ENCODE data around the gene FNDC1.

The FNDC1 gene

GRCh38 chr6:159308198-159308597 is 139.0 kb downstream of the FNDC1 start:
- no peak for DNase-seq (ENCODE audit: low spot score)

GRCh38 chr6:159309723-159310122 is 140.5 kb downstream of the FNDC1 start:
- DNase-seq (ENCODE audit: low spot score) = no peak

- no peak for DNase-seq (ENCODE audit: low spot score)
These were observed 142.4 kb downstream of the FNDC1 start for GRCh38 chr6:159311618-159312017.

- DNase-seq (ENCODE audit: low spot score) = no peak
These were observed 143.0 kb downstream of the FNDC1 start for GRCh38 chr6:159312206-159312605.

GRCh38 chr6:159313018-159313417 is 143.8 kb downstream of the FNDC1 start:
- DNase-seq (ENCODE audit: low spot score) = no peak

GRCh38 chr6:159315562-159315961 is 146.4 kb downstream of the FNDC1 start:
- DNase-seq (ENCODE audit: low spot score) = no peak

- DNase-seq (ENCODE audit: low spot score) = no peak
These were observed 148.2 kb downstream of the FNDC1 start for GRCh38 chr6:159317430-159317829.

- DNase-seq (ENCODE audit: low spot score) = no peak
These were observed 152.1 kb downstream of the FNDC1 start for GRCh38 chr6:159321267-159321666.
